Transverse colon (tissue), 4 donors: ENCODE measurements around the gene PNPLA1. TPM values are rescaled to one million over a fixed set of nuclear protein-coding genes. Genes with fewer than 3 reads are reported as not detected.

Source experiments
- DNase-seq: peaks from one replicate; pipeline ENCODE4 v3.0.0-alpha.2; 2019
- H3K27ac ChIP-seq, 4 donors: fragments of 200-600 bp; sonication (generic); 2 replicates each; pipeline ENCODE4 v1.5.1; 2016 to 2018; ENCODE audit warnings: inconsistent platforms in 4 of 4
- H3K27me3 ChIP-seq: fragments of 200-600 bp; sonication (generic); 2 replicates; pipeline ENCODE4 v1.5.1; 2017; ENCODE audit warnings: inconsistent platforms
- H3K36me3 ChIP-seq, 4 donors: fragments of 200-600 bp; sonication (generic); 2 replicates each; pipeline ENCODE4 v1.5.1; 2017 to 2019; ENCODE audit warnings: inconsistent platforms in 4 of 4
- H3K4me1 ChIP-seq, 4 donors: fragments of 200-600 bp; sonication (generic); 2 replicates each; pipeline ENCODE4 v1.5.1; 2017 to 2020; ENCODE audit warnings: inconsistent platforms in 4 of 4
- H3K4me3 ChIP-seq, 4 donors: fragments of 200-600 bp; sonication (generic); 1 replicate in 1 of 4; 2 replicates in 3 of 4; pipeline versions ENCODE4 v1.5.1 to v1.6.1; 2017 to 2019; ENCODE audit warnings: inconsistent platforms in 4 of 4
- H3K9me3 ChIP-seq, 2 donors: fragments of 200-600 bp; sonication (generic); 2 replicates each; pipeline ENCODE4 v1.5.1; 2017 to 2019; ENCODE audit warnings: inconsistent platforms in 2 of 2
- CTCF ChIP-seq, 5 experiments: fragments of 200-600 bp in 3 of 5; fragments of 450-650 bp in 2 of 5; sonication (generic) in 3 of 5; IDR thresholded peaks; 1 replicate in 2 of 5; 2 replicates in 3 of 5; pipeline ENCODE4 v1.5.1; 2016 to 2017; ENCODE audit warnings: antibody characterized with exemption in 5 of 5, inconsistent platforms in 3 of 5, mild to moderate bottlenecking in 2 of 5, moderate library complexity in 1 of 5
- EP300 ChIP-seq: sonication (generic); formaldehyde crosslinking; IDR thresholded peaks from one replicate; pipeline ENCODE4 v1.6.1; 2017; ENCODE audit warnings: antibody characterized with exemption, low read depth
- POLR2A ChIP-seq: fragments of 450-650 bp; IDR thresholded peaks from one replicate; pipeline ENCODE4 v1.6.1; 2016; ENCODE audit warnings: antibody characterized with exemption, mild to moderate bottlenecking, moderate library complexity
- POLR2AphosphoS5 ChIP-seq, 3 donors: sonication (generic); formaldehyde crosslinking; IDR thresholded peaks; one replicate each; pipeline ENCODE4 v1.6.1; 2016; ENCODE audit warnings: antibody characterized with exemption in 3 of 3
- WGBS, 2 donors: methylation state at CpG; one replicate each; pipeline ENCODE4 v1.1.5; 2018; ENCODE audit warnings: low coverage in 1 of 2; 5-methylcytosine and 5-hydroxymethylcytosine counted together
- in situ Hi-C, 4 donors: fragments of 200-750 bp; cut with MboI; loops; one replicate each; pipeline versions ENCODE4 v1.15.0 to v1.15.1; 2017; ENCODE audit warnings: low sequenced_read_pairs in 3 of 4, low pct_ligation_motif_present in 1 of 4, low pct_unique_long_range_greater_than_20kb in 1 of 4
- intact Hi-C: fragments of 100-400 bp; cut with DNase I; formaldehyde crosslinking; loops from one replicate; pipeline ENCODE4 v1.15.1; 2023; ENCODE audit warnings: low total_unique reads
- total RNA-seq, 4 donors: library from RNA; depleted of rRNA; stranded (reverse); fragments of >200 nt; gene quantifications; one replicate each; pipeline ENCODE4 v1.1.0, GENCODE V29; 2016

PNPLA1 gene
- total RNA-seq, 4 donors from 2014 or later = 0.79 to 1.1 TPM; not detected in 2

GRCh38 chr6:36333931-36334725 is 64.3 kb downstream of the PNPLA1 start:
- peak overlapping the region; percentile 83 to 90 (median 84) for H3K27ac ChIP-seq
- peak; percentile 31 for DNase-seq
- no peak for TF ChIP-seq POLR2AphosphoS5 (IDR thresholded peaks at IDR 0.05)
- no peak for TF ChIP-seq EP300
- H3K36me3 ChIP-seq = no peaks in the 10 kb centered on the region
- H3K9me3 ChIP-seq = no peaks in the 10 kb centered on the region
- H3K4me3 ChIP-seq = peak overlapping the region in 1 of 4 donors; percentile 29
- no peaks in the 10 kb centered on the region for H3K27me3 ChIP-seq
- intact Hi-C loops (no loop called here), in situ Hi-C loops (no loop called here)
- 54% methylated on average over 16 to 20 of the region's 20 CpGs for WGBS, 2 donors
- H3K4me1 ChIP-seq = peaks cover 6 to 41% (median 20%) of the 10 kb centered on the region in 4 donors

- TF ChIP-seq POLR2A = peak; percentile 63
- no peak for TF ChIP-seq EP300
- TF ChIP-seq CTCF (IDR thresholded peaks at IDR 0.05) = no peak
- peak in 2 of 3 donors; percentile 74 to 83 for TF ChIP-seq POLR2AphosphoS5 (IDR thresholded peaks at IDR 0.05)
- peaks cover 6 to 49% (median 26%) of the 10 kb centered on the region in 4 donors for H3K4me1 ChIP-seq
- in situ Hi-C loops = no loop called here
- H3K9me3 ChIP-seq = no peaks in the 10 kb centered on the region
- no peaks in the 10 kb centered on the region for H3K36me3 ChIP-seq
- peak; percentile 56 for DNase-seq
- H3K4me3 ChIP-seq = peak overlapping the region in 2 of 4 donors; percentile 9 to 38
- H3K27ac ChIP-seq = peak overlapping the region; percentile 83 to 90 (median 84)
- WGBS, 2 donors = 39% methylated on average over 9 to 14 of the region's 14 CpGs
- H3K27me3 ChIP-seq = no peaks in the 10 kb centered on the region
- intact Hi-C loops = no loop called here
These were observed 65.1 kb downstream of the PNPLA1 start for GRCh38 chr6:36334832-36335459.

DNA sequence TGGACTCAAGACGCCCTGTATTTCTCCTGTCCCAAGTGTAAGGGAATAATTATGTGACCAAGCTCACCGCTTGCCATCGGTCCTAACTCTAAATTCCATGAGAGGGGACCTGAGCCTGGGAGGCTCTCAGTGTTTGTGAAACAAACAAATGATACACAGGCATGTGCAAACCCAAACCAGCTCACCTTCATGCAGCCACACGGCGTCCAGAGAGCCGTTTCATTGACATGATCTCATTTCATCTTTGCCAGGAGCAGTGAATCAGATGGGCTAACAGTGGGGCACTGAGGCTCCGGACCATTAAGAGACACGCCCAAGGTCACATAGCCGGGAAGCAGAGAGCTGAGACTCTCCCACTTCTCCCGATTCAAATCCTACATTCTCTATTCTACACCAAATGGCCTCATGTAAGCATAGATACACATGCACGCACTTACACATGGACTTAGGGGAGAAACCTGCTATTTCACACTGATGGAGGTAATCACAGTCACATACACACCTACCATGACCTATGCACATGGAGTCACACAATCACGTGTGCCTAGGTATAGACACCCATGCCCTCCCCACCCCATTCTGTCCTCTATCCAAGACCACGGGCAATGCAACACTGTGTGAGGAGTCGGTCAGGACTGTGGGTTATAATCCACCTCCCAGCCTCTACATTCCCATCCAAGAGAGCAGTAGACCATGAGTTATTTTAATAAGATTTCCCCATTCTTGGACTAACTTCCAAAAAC is 65.8 kb downstream of the PNPLA1 start:
- H3K4me3 ChIP-seq = peak overlapping the region in 2 of 4 donors; percentile 9 to 38

DNA sequence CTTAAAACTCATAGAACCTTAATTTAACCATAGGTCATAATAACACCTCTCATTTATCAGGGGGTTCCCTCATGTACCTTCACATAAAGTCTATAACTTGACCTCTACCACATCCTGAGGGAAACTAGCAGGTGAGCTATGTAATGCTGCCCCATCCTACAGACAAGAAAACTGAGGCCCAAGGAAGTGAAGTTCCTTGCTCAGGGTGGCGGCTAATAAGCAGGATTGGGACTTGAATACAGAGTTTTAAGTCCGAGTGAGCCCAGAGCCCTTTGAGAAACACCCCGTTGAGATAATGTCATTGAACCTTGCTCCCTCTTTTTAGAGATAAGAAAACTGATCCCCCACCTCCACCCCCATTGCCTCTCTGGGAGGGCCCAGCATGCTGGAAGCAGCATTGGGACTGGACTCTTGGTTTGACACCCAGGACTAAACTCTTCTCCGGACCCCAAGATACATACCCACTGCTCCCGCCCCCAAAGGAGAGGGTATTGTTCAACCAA is 66.4 kb downstream of the PNPLA1 start:
- Histone ChIP-seq H3K27me3 (no peaks in the 10 kb centered on the region), H3K36me3 (no peaks in the 10 kb centered on the region), H3K27ac (peak overlapping the region; percentile 83 to 90 (median 84)), H3K9me3 (no peaks in the 10 kb centered on the region), H3K4me3 (peak overlapping the region in 2 of 4 donors; percentile 9 to 38), H3K4me1 (peaks cover 11 to 58% (median 32%) of the 10 kb centered on the region in 4 donors)
- TF ChIP-seq EP300 = no peak
- no peak for TF ChIP-seq POLR2A
- no peak for TF ChIP-seq POLR2AphosphoS5 (IDR thresholded peaks at IDR 0.05)
- TF ChIP-seq CTCF (IDR thresholded peaks at IDR 0.05) = no peak
- whole genome bisulfite sequencing, 2 donors = 40 to 79% methylated on average over 1 to 5 of the region's 5 CpGs
- DNase-seq = no peak
- in situ Hi-C loops (no loop called here), intact Hi-C loops (no loop called here)

More for the DNA sequence above, 65.8 kb downstream of the PNPLA1 start:
- Histone ChIP-seq H3K36me3 (no peaks in the 10 kb centered on the region), H3K9me3 (no peaks in the 10 kb centered on the region), H3K27me3 (no peaks in the 10 kb centered on the region), H3K27ac (peak overlapping the region; percentile 83 to 90 (median 84)), H3K4me1 (peaks cover 6 to 52% (median 29%) of the 10 kb centered on the region in 4 donors)
- intact Hi-C loops (no loop called here), in situ Hi-C loops (no loop called here)
- no peak for TF ChIP-seq EP300
- TF ChIP-seq POLR2A = no peak
- peak in 2 of 3 donors; percentile 18 to 52 for TF ChIP-seq POLR2AphosphoS5 (IDR thresholded peaks at IDR 0.05)
- WGBS, 2 donors = 57 to 60% methylated on average over 3 to 14 of the region's 14 CpGs
- peak; percentile 34 for DNase-seq
